Suprapubic skin (tissue), 4 donors: Measurements from ENCODE around the gene MYL4.

Experiments
- CTCF ChIP-seq, 2 donors: fragments of 200-600 bp in 1 of 2; fragments of 450-650 bp in 1 of 2; sonication (generic) in 1 of 2; IDR thresholded peaks; one replicate each; pipeline ENCODE4 v1.5.1; 2016 to 2019; ENCODE audit warnings: antibody characterized with exemption in 2 of 2, mild to moderate bottlenecking in 1 of 2, moderate library complexity in 1 of 2
- EP300 ChIP-seq: sonication (generic); formaldehyde crosslinking; IDR thresholded peaks from one replicate; pipeline ENCODE4 v1.6.1; 2017; ENCODE audit warnings: antibody characterized with exemption
- POLR2A ChIP-seq, 2 donors: fragments of 450-650 bp; IDR thresholded peaks; one replicate each; pipeline ENCODE4 v1.6.1; 2017; ENCODE audit warnings: antibody characterized with exemption in 2 of 2, mild to moderate bottlenecking in 2 of 2, moderate library complexity in 2 of 2
- POLR2AphosphoS5 ChIP-seq, 3 donors: sonication (generic); formaldehyde crosslinking; IDR thresholded peaks; one replicate each; pipeline ENCODE4 v1.6.1; 2017; ENCODE audit warnings: antibody characterized with exemption in 3 of 3

- no peak for TF ChIP-seq CTCF (IDR thresholded peaks at IDR 0.05)
- no peak for TF ChIP-seq POLR2A (IDR thresholded peaks at IDR 0.05)
- TF ChIP-seq EP300, result no peak
- no peak for TF ChIP-seq POLR2AphosphoS5 (IDR thresholded peaks at IDR 0.05)
Measured at GRCh38 chr17:47179141-47179540, 30.0 kb upstream of the MYL4 start.
